ENCODE data around the gene HPD. TPM values are rescaled to one million over a fixed set of nuclear protein-coding genes. Genes with fewer than 3 reads are reported as not detected.

Gene HPD
- total RNA-seq, 2 donors from 2014 or later, result not detected

DNA sequence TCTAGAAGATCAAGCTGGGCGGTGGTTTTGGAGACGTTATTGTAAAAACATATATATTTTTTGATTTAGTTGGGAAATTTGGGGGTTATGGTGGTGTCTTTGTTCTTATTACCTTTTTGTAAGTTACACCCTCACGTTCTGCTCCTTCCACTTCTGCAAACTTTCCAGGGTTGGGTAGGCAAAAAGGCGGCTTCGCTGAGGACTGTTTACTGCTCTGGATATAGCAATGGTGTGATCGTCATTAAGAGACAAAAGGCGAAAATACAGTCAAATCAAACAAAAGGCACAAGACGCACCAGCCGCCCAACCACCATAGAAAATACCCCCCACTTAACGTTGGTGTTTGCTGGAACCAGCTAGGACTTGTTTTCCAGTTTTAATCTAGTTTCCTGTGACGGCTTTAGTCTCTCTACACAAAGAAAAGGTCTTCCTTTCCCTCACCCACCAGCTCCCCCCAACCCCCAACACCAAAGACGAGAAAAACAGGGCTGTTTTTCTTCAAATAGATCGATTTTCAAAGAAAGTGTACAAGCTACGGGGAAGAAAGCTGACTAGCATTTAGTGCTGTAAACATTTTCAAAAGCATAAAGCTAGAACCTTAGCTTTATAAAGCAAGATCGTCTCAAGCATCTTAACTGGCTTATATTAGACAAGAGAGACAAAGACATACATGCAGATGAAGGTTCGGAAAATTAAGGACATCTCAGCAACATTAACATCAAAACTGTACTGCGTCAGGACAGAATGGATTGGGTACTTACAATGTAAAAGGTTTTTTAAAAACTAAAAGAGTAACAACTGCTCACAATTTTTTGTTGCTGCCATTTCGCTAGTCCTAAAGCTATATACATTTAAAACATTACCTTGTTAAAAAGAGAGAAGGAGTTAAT, 56.8 kb downstream of the HPD start:
- H3K27ac Mint-ChIP-seq, result peak overlapping the region; percentile 98
- H3K4me1 Mint-ChIP-seq (ENCODE audit: low read depth), result peaks cover 34% of the 10 kb centered on the region
- H3K36me3 Mint-ChIP-seq (ENCODE audit: insufficient read depth in 2 of 2), result peaks cover 33 to 38% of the 10 kb centered on the region in 2 donors
- H3K9me3 Mint-ChIP-seq, result no peaks in the 10 kb centered on the region
- no peak for ATAC-seq (replicated peaks in 1 of 2)
- H3K4me3 Mint-ChIP-seq, result peak overlapping the region; percentile 95 to 100
- DNase-seq, result peak in 1 of 2 donors; percentile 51
- H3K27me3 Mint-ChIP-seq (ENCODE audit: low read depth), result no peaks in the 10 kb centered on the region

DNA sequence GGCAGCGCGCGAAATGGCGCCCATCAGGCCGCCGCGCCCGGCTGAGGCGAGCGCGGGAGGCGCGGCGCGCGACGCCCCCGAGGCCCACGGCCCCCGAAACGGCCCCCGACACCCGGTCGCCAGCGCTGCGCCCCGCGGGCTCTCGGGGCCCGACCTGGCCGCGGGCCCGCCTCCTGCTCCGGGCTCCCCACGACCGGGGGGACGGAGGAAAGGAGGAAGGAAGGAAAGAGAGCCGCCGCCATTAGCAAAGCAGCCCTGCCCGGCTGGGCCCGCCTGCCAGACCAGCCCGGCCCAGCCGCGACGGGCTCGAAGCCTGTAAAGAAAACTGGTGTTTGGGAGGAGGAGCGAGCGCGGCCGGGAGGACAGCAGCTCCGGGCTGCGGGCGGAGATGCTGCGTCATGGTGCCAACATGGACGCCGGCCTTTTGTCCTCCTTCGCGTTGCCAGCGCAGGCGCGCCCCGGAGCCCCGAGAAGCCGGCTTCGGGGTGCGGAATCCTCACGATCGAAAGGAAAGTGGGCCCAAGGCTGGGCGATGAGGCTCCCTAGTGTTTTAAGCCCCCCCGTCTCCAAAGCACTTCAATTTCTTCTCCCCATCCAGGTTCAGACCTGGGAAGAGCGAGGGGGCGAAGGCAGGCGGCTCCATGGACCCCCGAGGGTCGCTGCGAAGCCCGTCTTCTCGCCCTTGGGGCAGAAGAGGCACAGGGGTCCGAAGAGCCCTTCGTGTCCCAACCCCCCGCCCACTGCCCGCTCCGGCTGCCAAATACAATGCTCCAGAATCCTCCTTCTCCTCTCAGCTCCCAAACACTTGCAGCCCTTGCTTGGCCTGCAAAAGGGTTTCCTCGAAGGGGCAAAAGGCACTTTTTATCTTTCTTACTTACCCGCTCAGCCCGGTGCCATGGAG, 57.7 kb downstream of the HPD start:
- no peaks in the 10 kb centered on the region for H3K9me3 Mint-ChIP-seq
- peak; percentile 11 to 14 for ATAC-seq (replicated peaks in 1 of 2)
- H3K36me3 Mint-ChIP-seq (ENCODE audit: insufficient read depth in 2 of 2), result peaks cover 31 to 35% of the 10 kb centered on the region in 2 donors
- H3K4me3 Mint-ChIP-seq, result peak overlapping the region; percentile 95 to 100
- peak overlapping the region; percentile 98 for H3K27ac Mint-ChIP-seq
- no peaks in the 10 kb centered on the region for H3K27me3 Mint-ChIP-seq (ENCODE audit: low read depth)
- DNase-seq, result peak; percentile 81 to 85
- H3K4me1 Mint-ChIP-seq (ENCODE audit: low read depth), result peaks cover 25% of the 10 kb centered on the region

DNA sequence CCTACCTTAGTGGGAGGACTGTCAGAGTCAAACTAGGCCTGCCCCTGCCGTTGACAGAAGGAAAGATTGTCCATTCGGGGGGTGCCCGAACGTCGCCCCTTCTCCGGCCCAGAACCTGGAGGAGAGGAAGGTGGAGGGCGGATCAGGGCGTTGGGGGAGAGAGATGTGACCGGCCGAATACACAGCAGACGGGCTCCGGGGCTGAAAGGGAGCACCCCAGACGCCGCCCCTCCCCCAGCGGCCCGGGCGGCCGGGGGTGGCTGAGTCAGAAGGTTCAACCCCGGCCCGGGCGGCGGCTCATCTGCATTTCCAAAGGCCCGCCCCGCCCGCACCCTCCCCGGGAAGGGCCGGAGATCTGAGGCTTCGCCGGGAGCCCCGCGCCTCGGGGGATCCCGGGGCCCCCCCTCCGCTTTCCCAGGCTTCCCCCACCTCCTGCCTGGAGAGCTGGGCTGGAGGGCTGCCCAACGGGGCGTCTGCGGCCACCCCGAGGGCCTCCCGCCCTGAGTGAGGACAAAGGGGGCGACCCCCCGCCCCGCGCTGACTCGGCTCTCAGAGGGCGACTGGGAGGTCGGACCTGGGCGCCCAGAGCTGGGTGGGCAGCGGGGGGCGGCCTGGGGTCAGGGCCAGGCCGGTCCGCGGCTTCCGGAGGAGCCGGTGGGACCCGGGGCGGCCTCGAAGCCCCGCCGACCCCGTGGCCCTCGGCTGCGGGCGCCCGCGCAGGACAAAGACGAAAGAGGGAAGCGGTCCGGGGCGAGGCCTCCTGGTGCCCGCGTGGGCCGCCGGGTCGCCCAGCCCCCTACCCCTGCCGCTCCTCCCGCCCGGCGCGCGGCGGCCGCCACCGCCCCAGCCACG, 58.6 kb downstream of the HPD start:
- Mint-ChIP-seq H3K36me3 (ENCODE audit: insufficient read depth in 2 of 2) (peaks cover 29 to 35% of the 10 kb centered on the region in 2 donors), H3K4me3 (peak overlapping the region; percentile 86 to 91), H3K27ac (peak overlapping the region; percentile 92), H3K27me3 (ENCODE audit: low read depth) (no peaks in the 10 kb centered on the region), H3K4me1 (ENCODE audit: low read depth) (peaks cover 28% of the 10 kb centered on the region), H3K9me3 (no peaks in the 10 kb centered on the region)
- DNase-seq, result peak; percentile 88 to 89
- peak; percentile 52 to 57 for ATAC-seq (replicated peaks in 1 of 2)

DNA sequence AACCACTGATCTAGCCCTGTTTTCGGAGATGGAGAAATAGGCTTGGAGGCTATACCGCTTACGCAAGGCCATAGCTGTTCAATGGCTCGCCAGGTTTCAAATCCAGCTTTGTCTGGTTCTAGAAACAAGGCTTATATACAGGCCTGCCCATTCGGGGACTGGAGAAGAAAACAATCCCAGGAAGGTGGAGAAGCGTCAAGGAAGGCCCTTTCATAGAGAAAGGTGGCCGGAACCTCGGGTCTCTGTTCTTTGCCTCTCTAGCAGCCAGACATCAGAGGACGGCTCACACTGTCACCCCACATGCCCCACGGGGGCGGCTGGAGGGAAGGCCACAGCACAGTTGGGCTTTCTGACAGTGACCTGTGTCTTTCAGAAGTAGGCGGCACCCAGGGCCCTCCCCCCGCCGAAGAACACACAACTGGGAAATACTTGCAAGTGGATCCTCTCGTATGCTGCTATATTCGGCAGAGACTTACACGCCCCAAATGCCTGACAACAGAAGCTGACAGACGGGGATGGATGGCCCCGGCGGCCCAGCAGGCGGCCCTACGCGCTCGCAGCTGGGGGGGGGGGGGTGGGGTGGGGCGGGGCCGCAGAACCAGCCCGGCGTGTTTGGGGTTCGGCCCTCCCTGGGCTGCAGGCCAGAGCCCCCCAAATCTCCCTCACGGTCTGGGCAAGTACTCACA, 59.4 kb downstream of the HPD start:
- H3K36me3 Mint-ChIP-seq (ENCODE audit: insufficient read depth in 2 of 2), result peaks cover 29 to 33% of the 10 kb centered on the region in 2 donors
- ATAC-seq (replicated peaks in 1 of 2) (peak; percentile 1 to 3), DNase-seq (peak; percentile 61 to 63)

DNA sequence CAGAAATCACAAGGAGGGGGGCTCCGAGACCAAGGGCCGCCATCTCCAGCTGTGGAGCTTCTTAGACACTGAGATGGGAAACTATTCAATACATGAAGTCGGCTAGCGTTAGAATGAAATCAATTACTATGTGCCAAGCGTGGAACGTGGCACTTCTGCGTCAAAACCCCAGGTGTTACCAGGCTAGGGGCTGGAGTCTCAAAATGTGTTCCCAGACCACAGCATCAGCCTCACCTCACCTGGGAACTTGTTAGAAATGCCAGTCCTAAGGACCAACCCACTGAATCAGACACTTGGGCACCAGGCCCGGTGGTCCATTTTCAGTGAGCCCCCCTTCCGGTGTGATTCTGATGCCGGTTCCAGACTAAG, 59.9 kb downstream of the HPD start:
- Mint-ChIP-seq H3K9me3 (no peaks in the 10 kb centered on the region), H3K27ac (peak overlapping the region; percentile 89), H3K4me1 (ENCODE audit: low read depth) (peaks cover 38% of the 10 kb centered on the region), H3K36me3 (ENCODE audit: insufficient read depth in 2 of 2) (peaks cover 29 to 33% of the 10 kb centered on the region in 2 donors), H3K27me3 (ENCODE audit: low read depth) (no peaks in the 10 kb centered on the region), H3K4me3 (peak overlapping the region; percentile 86 to 91)
- ATAC-seq (replicated peaks in 1 of 2), result no peak
- DNase-seq, result no peak

More for the DNA sequence above, 59.4 kb downstream of the HPD start:
- H3K4me1 Mint-ChIP-seq (ENCODE audit: low read depth), result peaks cover 36% of the 10 kb centered on the region
- no peaks in the 10 kb centered on the region for H3K27me3 Mint-ChIP-seq (ENCODE audit: low read depth)
- H3K27ac Mint-ChIP-seq, result peak overlapping the region; percentile 89
- H3K4me3 Mint-ChIP-seq, result peak overlapping the region; percentile 86 to 91
- no peaks in the 10 kb centered on the region for H3K9me3 Mint-ChIP-seq

DNA sequence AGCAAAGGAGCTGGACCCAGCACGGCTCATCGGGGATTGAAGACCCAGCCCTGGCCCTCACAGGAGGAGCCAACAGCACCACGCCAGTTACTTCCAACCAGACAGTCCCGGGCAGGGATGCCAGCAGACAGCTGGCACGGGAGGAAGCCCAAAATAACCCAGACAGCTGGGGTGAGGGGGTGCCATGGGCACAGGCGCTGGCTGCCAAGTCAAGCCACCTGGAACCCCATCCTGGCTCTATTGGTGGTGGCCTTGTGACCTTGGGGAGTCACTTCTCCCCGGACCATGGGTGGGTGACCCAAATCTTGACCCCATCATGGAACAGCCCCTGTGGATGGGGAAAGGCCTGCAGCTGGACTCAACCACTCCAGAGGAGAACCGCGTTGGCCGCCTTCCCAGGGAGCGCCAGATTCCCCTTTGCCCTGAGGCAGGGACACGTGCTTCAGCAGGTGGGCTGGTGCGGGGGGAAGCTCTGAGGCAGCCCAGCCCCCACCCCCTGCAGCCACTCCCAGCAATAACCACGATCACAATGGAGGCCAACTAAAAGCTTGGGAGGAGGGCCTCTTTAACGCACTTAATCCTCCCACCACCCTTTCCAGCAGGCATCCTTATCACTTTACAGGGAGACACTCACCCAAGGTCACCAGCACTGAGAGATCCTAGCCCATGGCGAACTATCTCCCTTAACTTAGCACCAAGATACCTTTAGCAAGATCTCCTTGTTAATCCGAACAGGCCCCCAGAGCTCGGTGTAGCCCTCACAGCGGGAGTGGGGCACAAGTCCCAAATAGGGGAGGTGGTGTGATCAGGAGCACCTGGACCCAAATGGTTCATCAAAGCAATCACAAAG, 60.5 kb downstream of the HPD start:
- peak overlapping the region; percentile 87 for H3K27ac Mint-ChIP-seq
- ATAC-seq (replicated peaks in 1 of 2) (no peak), DNase-seq (no peak)
- peaks cover 29 to 33% of the 10 kb centered on the region in 2 donors for H3K36me3 Mint-ChIP-seq (ENCODE audit: insufficient read depth in 2 of 2)
- H3K4me3 Mint-ChIP-seq, result peak overlapping the region; percentile 86 to 91
- H3K27me3 Mint-ChIP-seq (ENCODE audit: low read depth), result no peaks in the 10 kb centered on the region
- peaks cover 38% of the 10 kb centered on the region for H3K4me1 Mint-ChIP-seq (ENCODE audit: low read depth)
- H3K9me3 Mint-ChIP-seq, result no peaks in the 10 kb centered on the region

DNA sequence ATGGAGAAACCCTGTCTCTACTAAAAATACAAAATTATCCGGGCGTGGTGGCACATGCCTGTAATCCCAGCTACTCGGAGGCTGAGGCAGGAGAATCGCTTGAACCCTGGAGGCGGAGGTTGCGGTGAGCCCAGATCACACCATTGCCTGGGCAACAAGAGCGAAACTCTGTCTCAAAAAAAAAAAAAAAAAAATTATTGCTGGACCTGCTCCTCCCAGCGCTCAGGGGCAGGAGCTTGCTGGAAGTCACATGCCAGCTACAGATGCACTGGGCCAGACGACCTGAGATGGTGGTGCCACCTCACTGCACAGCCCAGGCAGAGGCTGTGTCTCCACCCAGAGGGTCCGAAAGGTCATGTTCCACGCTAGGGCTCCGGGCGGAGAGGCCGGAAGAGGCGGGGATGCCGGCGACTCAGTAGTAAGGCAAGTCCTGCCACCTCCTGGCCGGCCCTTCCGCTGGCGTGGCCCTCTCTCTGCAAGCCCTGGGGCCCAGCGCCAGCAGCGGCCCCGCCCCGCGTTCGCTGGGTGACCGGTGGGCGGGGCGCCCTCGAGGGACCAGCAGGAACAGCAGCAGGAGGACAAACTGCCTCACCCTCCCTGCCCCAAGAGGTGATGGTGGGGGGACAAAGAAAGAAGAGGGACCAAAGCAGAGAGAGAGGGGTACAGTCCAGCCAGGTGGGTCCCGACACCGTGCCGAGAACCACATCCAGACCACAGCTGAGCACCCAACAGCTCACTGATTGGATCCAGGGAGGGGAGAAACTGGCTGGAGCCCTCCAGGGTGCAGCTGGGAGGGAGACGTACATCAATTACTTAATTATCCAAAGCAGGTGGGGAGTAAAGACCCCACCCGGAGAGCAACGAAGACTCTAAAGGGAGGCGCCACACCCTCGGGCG, 61.6 kb downstream of the HPD start:
- Mint-ChIP-seq H3K27ac (peak overlapping the region; percentile 87), H3K4me3 (peak overlapping the region; percentile 33 to 91), H3K9me3 (no peaks in the 10 kb centered on the region), H3K36me3 (ENCODE audit: insufficient read depth in 2 of 2) (peaks cover 22 to 28% of the 10 kb centered on the region in 2 donors), H3K4me1 (ENCODE audit: low read depth) (peaks cover 38% of the 10 kb centered on the region), H3K27me3 (ENCODE audit: low read depth) (no peaks in the 10 kb centered on the region)
- ATAC-seq (replicated peaks in 1 of 2) (no peak), DNase-seq (no peak)

DNA sequence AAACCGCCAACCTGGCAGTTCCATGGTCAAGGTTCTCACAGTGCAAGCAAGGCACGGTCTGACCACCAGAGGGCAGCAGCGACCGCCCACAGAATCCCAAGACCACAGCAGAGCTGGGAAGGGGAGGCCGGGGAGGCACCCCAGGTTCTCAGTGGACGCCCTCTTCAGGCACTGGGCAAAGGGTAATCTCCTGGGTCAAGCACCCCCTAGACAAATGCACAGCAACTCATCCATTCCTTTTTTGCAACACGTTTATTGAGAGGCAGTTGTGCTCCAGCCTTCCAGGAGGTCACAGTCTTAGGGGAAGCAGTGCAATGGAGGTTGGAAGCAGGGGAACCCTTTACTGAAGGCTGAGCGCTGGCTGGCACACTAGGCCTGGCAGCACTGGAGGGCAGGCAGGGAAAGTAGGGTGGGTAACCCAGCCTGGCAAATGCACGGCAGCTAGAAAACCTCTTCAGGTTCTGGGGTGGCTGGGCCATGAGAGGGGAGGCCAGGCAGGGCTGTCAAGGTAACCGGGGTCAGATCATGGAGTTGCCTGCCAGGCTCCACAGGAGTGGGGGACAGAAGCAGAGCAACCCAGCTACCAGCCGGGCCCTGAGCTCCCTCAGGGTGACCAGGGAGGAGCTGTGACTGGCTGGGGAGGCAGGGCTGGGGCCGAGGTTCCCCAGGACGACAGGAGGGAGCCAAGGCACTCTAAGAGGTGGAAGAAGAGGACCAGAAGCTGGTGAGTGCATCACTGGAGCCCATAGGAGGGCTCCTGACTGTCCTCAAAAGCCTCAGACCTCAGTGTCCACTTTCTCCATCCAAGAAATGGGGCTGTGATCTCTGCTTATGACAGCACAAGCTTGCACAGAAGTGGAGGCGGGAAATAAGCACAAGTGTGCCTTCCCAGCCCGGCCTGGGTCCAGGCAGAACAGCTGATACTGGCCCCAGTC, 63.4 kb downstream of the HPD start:
- peaks cover 17 to 25% of the 10 kb centered on the region in 2 donors for H3K36me3 Mint-ChIP-seq (ENCODE audit: insufficient read depth in 2 of 2)

DNA sequence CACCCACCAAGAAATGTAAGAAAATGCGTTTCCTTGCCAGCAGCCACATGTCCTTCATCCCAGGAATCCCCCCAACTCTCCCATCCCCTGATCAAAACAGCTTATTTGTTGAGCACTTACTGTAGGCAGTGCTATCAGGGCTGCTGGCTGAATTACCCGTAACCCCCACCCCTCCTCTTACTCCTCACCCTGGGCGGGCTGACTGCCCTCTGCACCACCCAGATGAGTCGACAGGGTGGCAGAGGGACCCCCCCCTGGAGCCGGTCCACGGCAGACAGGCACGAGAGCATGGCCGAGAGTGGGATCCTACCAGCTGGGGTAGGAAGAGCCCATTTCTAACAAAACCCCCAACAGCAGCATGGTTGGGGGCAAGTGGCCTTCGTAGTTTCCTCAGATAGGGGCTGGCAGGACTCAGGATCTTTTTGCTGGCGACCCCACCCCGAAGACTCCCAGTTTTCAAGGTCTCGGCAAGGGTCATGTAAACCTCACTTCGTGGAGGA, 64.1 kb downstream of the HPD start:
- Mint-ChIP-seq H3K4me3 (peak overlapping the region; percentile 93 to 99), H3K36me3 (ENCODE audit: insufficient read depth in 2 of 2) (peaks cover 18 to 25% of the 10 kb centered on the region in 2 donors), H3K4me1 (ENCODE audit: low read depth) (peaks cover 61% of the 10 kb centered on the region), H3K27me3 (ENCODE audit: low read depth) (no peaks in the 10 kb centered on the region), H3K9me3 (no peaks in the 10 kb centered on the region), H3K27ac (peak overlapping the region; percentile 56)
- DNase-seq (peak; percentile 58 to 68), ATAC-seq (replicated peaks in 1 of 2) (peak; percentile 18 to 28)

More for the DNA sequence above, 63.4 kb downstream of the HPD start:
- DNase-seq, result peak; percentile 81 to 87
- ATAC-seq (replicated peaks in 1 of 2), result peak; percentile 8 to 14
- Mint-ChIP-seq H3K27ac (peak overlapping the region; percentile 14), H3K4me1 (ENCODE audit: low read depth) (peaks cover 53% of the 10 kb centered on the region), H3K27me3 (ENCODE audit: low read depth) (no peaks in the 10 kb centered on the region), H3K9me3 (no peaks in the 10 kb centered on the region), H3K4me3 (peak overlapping the region; percentile 93 to 99)
